K562 (cell line): Measurements from ENCODE around the gene FBXL13. TPM values are rescaled to one million over a fixed set of nuclear protein-coding genes. Genes with fewer than 3 reads are reported as not detected.
A peak's percentile ranks its signal among the peaks of the same experiment; 100 is the strongest.
"Not testable (repeated sequence)": the region's sequence is repeated elsewhere in the genome, so short reads cannot be mapped to it uniquely, and the experiment has no call there.

Experiments
- ATAC-seq: fragments of 200-7000 bp; cut with Tn5 transposase; 3 replicates; pipeline ENCODE4 v1.9.1; 2020; ENCODE audit warnings: moderate library complexity
- BruUV-seq: library from RNA; stranded (reverse); fragments of 400-500 nt; replicated peaks from 2 replicates; lab custom pipeline; 2021; lab: Mats Ljungman, UMichigan
- CTCF ChIA-PET: fragments of 300-600 bp; formaldehyde crosslinking; extraction: SDS; loops from one replicate; lab custom pipeline; 2021; ENCODE audit warnings: low intra/inter-chr PET ratio; lab: Yijun Ruan, JAX
- POLR2A ChIA-PET: fragments of 300-600, 350-650 bp; sonication (Branson Sonifier 250); formaldehyde crosslinking; extraction: SDS; loops from one replicate; lab custom pipeline; 2021; ENCODE audit warnings: antibody characterized with exemption, inconsistent platforms; lab: Yijun Ruan, JAX
- DNase-seq, 4 experiments: peaks; one replicate each; pipeline versions ENCODE4 v3.0.0 to v3.0.0-alpha.2; 2011 to 2018; ENCODE audit warnings: low spot score in 3 of 4, mixed read lengths in 3 of 4; ENCODE audit errors: extremely low read depth in 1 of 4
- FAIRE-seq: peaks from 2 replicates; lab custom pipeline; 2011; peaks lifted over from hg19 to GRCh38; lab: Jason Lieb, UNC
- H2AFZ ChIP-seq: 2 replicates; pipeline ENCODE4 v1.6.0; 2011; ENCODE audit warnings: low read depth, low read length, control low read depth, inconsistent platforms
- H3K27ac ChIP-seq: fragments of 200-600 bp; 3 replicates; pipeline ENCODE4 v1.8.0; 2011; ENCODE audit warnings: low read depth, mild to moderate bottlenecking, control low read depth, inconsistent platforms, low read length, moderate library complexity, mixed read lengths; ENCODE audit errors: extremely low read depth
- H3K27me3 ChIP-seq, 2 experiments: fragments of 300-600 bp in 1 of 2; 2 replicates in 1 of 2; 3 replicates in 1 of 2; pipeline versions ENCODE4 v1.6.0 to v1.8.0; 2011; ENCODE audit warnings: inconsistent platforms in 2 of 2, low read length in 2 of 2, mild to moderate bottlenecking in 1 of 2, mixed read lengths in 1 of 2, moderate library complexity in 1 of 2; ENCODE audit not compliant: control insufficient read depth in 2 of 2, insufficient read depth in 2 of 2
- H3K36me3 ChIP-seq: fragments of 300-600 bp; 3 replicates; pipeline ENCODE4 v1.8.0; 2011; ENCODE audit warnings: mild to moderate bottlenecking, low read length, inconsistent platforms; ENCODE audit not compliant: control insufficient read depth, insufficient read depth
- H3K4me1 ChIP-seq, 2 experiments: fragments of 200-600 bp in 1 of 2; replicated peaks in 1 of 2; 2 replicates in 1 of 2; 3 replicates in 1 of 2; pipeline versions ENCODE4 v1.5.1 to v1.8.0; 2011; ENCODE audit warnings: inconsistent platforms in 2 of 2, low read length in 2 of 2, mild to moderate bottlenecking in 1 of 2, mixed read lengths in 1 of 2, moderate library complexity in 1 of 2; ENCODE audit not compliant: control insufficient read depth in 2 of 2, insufficient read depth in 2 of 2
- H3K4me2 ChIP-seq: 2 replicates; pipeline ENCODE4 v1.6.1; 2011; ENCODE audit warnings: low read length, control low read depth, inconsistent platforms, mixed read lengths; ENCODE audit not compliant: insufficient read depth
- H3K4me3 ChIP-seq: fragments of 200-600 bp; sonication (generic), shearing (Covaris generic); 2 replicates; pipeline ENCODE4 v1.5.1; 2016; ENCODE audit warnings: control low read depth, inconsistent platforms
- H3K79me2 ChIP-seq: fragments of 200-600 bp; 3 replicates; pipeline ENCODE4 v1.8.0; 2011; ENCODE audit warnings: low read length, inconsistent platforms; ENCODE audit not compliant: control insufficient read depth, insufficient read depth
- H3K9ac ChIP-seq, 2 experiments: 2 replicates each; pipeline versions ENCODE4 v1.6.0 to v1.6.1; 2011; ENCODE audit warnings: low read depth in 2 of 2, low read length in 2 of 2, control low read depth in 1 of 2, inconsistent platforms in 1 of 2, mild to moderate bottlenecking in 1 of 2, mixed read lengths in 1 of 2; ENCODE audit not compliant: insufficient read depth in 1 of 2
- H3K9me1 ChIP-seq: one replicate; pipeline ENCODE4 v1.6.0; 2011; ENCODE audit warnings: inconsistent platforms, mild to moderate bottlenecking, low read length, moderate library complexity; ENCODE audit not compliant: control insufficient read depth, insufficient read depth
- H3K9me3 ChIP-seq: replicated peaks from 2 replicates; pipeline ENCODE4 v1.5.1; 2011; ENCODE audit warnings: low read depth, low read length, inconsistent platforms; ENCODE audit not compliant: control insufficient read depth, insufficient read depth
- H4K20me1 ChIP-seq: replicated peaks from 2 replicates; pipeline ENCODE4 v1.6.1; 2011; ENCODE audit warnings: low read length, inconsistent platforms, mixed read lengths; ENCODE audit not compliant: control insufficient read depth, insufficient read depth
- BCOR ChIP-seq: fragments of 450-650 bp; IDR thresholded peaks from 2 replicates; pipeline ENCODE4 v1.6.1; 2016
- CC2D1A ChIP-seq: fragments of 450-650 bp; IDR thresholded peaks from 2 replicates; pipeline ENCODE4 v1.6.1; 2017; ENCODE audit warnings: mild to moderate bottlenecking
- KDM1A ChIP-seq, 2 experiments: fragments of 450-650 bp; IDR thresholded peaks; 2 replicates each; pipeline ENCODE4 v1.6.1; 2016; ENCODE audit warnings: mild to moderate bottlenecking in 2 of 2
- PRPF4 ChIP-seq: fragments of 200-400 bp; formaldehyde crosslinking; IDR thresholded peaks from one replicate; pipeline ENCODE4 v1.6.1; 2017; ENCODE audit warnings: low read length, low read depth, mild to moderate bottlenecking; ENCODE audit not compliant: insufficient read depth, poor library complexity, severe bottlenecking
- RAD21 ChIP-seq, 2 experiments: fragments of 250-450 bp in 1 of 2; fragments of 450-650 bp in 1 of 2; sonication (Bioruptor Pico) in 1 of 2; formaldehyde crosslinking in 1 of 2; IDR thresholded peaks in 1 of 2; conservative IDR thresholded peaks in 1 of 2; 2 replicates each; pipeline versions ENCODE4 v1.4.0 to v1.8.0; 2020 to 2022; ENCODE audit warnings: mild to moderate bottlenecking in 2 of 2, moderate library complexity in 1 of 2
- SMC3 ChIP-seq: conservative IDR thresholded peaks from 2 replicates; pipeline ENCODE4 v1.6.1; 2011; ENCODE audit warnings: low read depth, low read length, improper control_type of control experiment; ENCODE audit not compliant: insufficient read depth
- ZNF146 ChIP-seq: IDR thresholded peaks from one replicate; pipeline ENCODE4 v1.6.1; 2018; ENCODE audit warnings: missing compliant biosample characterization; ENCODE audit not compliant: unreplicated experiment
- ZNF699 ChIP-seq: fragments of 250-450 bp; sonication (Bioruptor Pico); IDR thresholded peaks from 2 replicates; pipeline ENCODE4 v1.8.0; 2021; ENCODE audit warnings: mild to moderate bottlenecking, moderate library complexity; ENCODE audit not compliant: insufficient replicate concordance
- WGBS: fragments of 100-300 bp; shearing (Covaris generic); methylation state at CpG from one replicate; pipeline ENCODE4 v1.1.6; 2016; ENCODE audit warnings: low coverage, mixed read lengths; ENCODE audit not compliant: insufficient coverage; ENCODE audit errors: missing lambda C conversion rate; 5-methylcytosine and 5-hydroxymethylcytosine counted together
- in situ Hi-C: fragments of 300-500 bp; cut with MboI; formaldehyde crosslinking; loops from 4 replicates; pipeline ENCODE4 v1.15.0; 2018; ENCODE audit warnings: inconsistent platforms, mixed read lengths
- intact Hi-C: fragments of 100-400 bp; cut with micrococcal nuclease; formaldehyde crosslinking; loops from 2 replicates; pipeline ENCODE4 v1.14.2; 2022
- polyA plus RNA-seq, 8 experiments: library from polyadenylated mRNA; depleted of rRNA in 4 of 8; stranded (reverse) in 5 of 8; unstranded in 3 of 8; fragments of >200 nt; fragmentation: Nextera tagmentation in 2 of 8; fragmentation: Illumina TruSeq in 1 of 8; extraction: Ambion mirVana in 2 of 8; extraction: Trizol in 1 of 8; gene quantifications; 2 replicates each; pipeline versions ENCODE4 v1.2.1 to v1.2.3, GENCODE V29; 2011 to 2014; ENCODE audit warnings: inconsistent platforms in 1 of 8, missing spikeins in 1 of 8
- total RNA-seq, 7 experiments: library from RNA; depleted of rRNA in 6 of 7; stranded (reverse); fragments of >200 nt in 6 of 7; fragmentation: Illumina TruSeq in 2 of 7; extraction: Trizol in 2 of 7; gene quantifications; 2 replicates each; pipeline versions ENCODE4 v1.2.1 to v1.2.3, GENCODE V29; 2011 to 2021; ENCODE audit warnings: low replicate concordance in 1 of 7
- TF ChIP-seq, protein P1 (sequence below), 3 experiments: IDR thresholded peaks in 2 of 3; conservative IDR thresholded peaks in 1 of 3; 2 replicates each; pipeline ENCODE4 v1.5.1; 2011 to 2012; ENCODE audit warnings: low read length in 3 of 3, mild to moderate bottlenecking in 3 of 3, control low read depth in 2 of 3, improper control_type of control experiment in 1 of 3, inconsistent platforms in 1 of 3, low read depth in 1 of 3, mixed read lengths in 1 of 3, moderate library complexity in 1 of 3; ENCODE audit not compliant: insufficient read depth in 2 of 3

Gene FBXL13
- total and polyA plus RNA-seq, 9 of the 15 experiments (the other 6 are each of a cell fraction or from before 2014, with no cell fraction given) = 16.3 to 55.0 (median 25.4) TPM

DNA sequence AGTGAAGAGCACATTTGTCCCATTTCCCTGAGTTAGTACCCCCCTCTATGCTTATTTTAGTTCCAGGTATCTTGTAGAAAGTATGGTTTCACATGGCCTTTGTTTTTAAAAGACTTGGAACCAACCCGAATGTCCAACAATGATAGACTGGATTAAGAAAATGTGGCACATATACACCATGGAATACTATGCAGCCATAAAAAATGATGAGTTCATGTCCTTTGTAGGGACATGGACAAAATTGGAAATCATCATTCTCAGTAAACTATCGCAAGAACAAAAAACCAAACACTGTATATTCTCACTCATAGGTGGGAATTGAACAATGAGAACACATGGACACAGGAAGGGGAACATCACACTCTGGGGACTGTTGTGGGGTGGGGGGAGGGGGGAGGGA is 21.0 kb upstream of the FBXL13 start:
- POLR2A ChIA-PET = interaction anchor here (1.0 to 2.5 kb wide), 2 partner anchors 9 to 14 kb away, joined by 3 to 11 read pairs; no protein-coding TSS in a partner anchor

DNA sequence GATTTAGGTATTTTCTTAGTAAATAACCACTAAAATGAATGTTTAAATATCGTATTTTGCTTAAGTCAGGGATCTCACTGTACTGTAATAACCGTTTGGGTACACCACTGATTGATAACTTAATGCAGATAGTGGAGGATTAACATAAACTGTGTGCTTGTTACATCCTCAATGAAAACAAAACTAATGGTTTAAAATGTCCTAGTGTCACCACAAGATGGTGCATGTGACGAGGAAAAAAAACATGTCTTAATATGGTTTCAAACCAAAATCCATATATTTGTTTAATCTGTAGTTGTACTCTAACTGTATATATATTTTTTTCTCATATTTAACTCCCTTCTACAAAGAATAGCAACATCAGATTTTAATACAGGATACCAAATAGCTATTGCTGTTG is 19.5 kb upstream of the FBXL13 start:
- POLR2A ChIA-PET = no interaction called here
- CTCF ChIA-PET = interaction anchor here (0.8 to 1.2 kb wide), 2 partner anchors 203 to 313 kb away, joined by 3 to 5 read pairs; partner anchors contain the start of gene PMPCB

More for the DNA sequence above, 21.0 kb upstream of the FBXL13 start:
- H3K27ac ChIP-seq, H3K9me1 ChIP-seq, H3K4me2 ChIP-seq, H3K4me1 ChIP-seq, in situ Hi-C loops, H3K4me3 ChIP-seq, FAIRE-seq, H2AFZ ChIP-seq, ATAC-seq, intact Hi-C loops, BruUV-seq, H3K9ac ChIP-seq, DNase-seq, H3K79me2 ChIP-seq, H4K20me1 ChIP-seq, H3K9me3 ChIP-seq, H3K27me3 ChIP-seq: not testable (repeated sequence)
- CTCF ChIA-PET = interaction anchor here (0.5 to 0.7 kb wide), 2 partner anchors 203 to 1065 kb away, joined by 3 read pairs; no protein-coding TSS in a partner anchor
- peaks cover 71% of the 10 kb centered on the region for H3K36me3 ChIP-seq
- 100% methylated on average over 1 of the region's 2 CpGs for WGBS
- TF ChIP-seq KDM1A (IDR thresholded peaks at IDR 0.05) (0 out of 4 replicates have a peak, but pooled peaks of 1 of the 2 experiments have one; percentile 22), ZNF146 (CRISPR knock-in tag) (peak; percentile 24), BCOR (0 out of 2 replicates have a peak, but pooled peaks have one; percentile 31)

More for the DNA sequence above, 19.5 kb upstream of the FBXL13 start:
- DNase-seq (no peak), ATAC-seq (peak; percentile 58), FAIRE-seq (peak; percentile 32)
- Histone ChIP-seq H3K4me3 (no peak overlapping the region), H3K27ac (no peak overlapping the region), H3K4me2 (no peak overlapping the region), H3K9me1 (no peaks in the 10 kb centered on the region), H4K20me1 (no peaks in the 10 kb centered on the region), H3K27me3 (no peaks in the 10 kb centered on the region), H3K9ac (no peak overlapping the region), H3K36me3 (peaks cover 74% of the 10 kb centered on the region), H2AFZ (no peak overlapping the region), H3K4me1 (no peaks in the 10 kb centered on the region), H3K79me2 (no peaks in the 10 kb centered on the region), H3K9me3 (no peaks in the 10 kb centered on the region)
- BruUV-seq = no TSS peak
- 38% methylated on average over 3 of the region's 3 CpGs for WGBS
- intact Hi-C loops (loop anchor here (1.0 kb wide), 1 partner anchor 53 kb away; no protein-coding TSS in a partner anchor), in situ Hi-C loops (no loop called here)
- no peak for TF ChIP-seq CC2D1A
- TF ChIP-seq ZNF699 (CRISPR knock-in tag) = no peak
- peak in 1 of 2 experiments; percentile 69; a peak in 2 of 4 replicates for TF ChIP-seq RAD21 (CRISPR knock-in tag; conservative IDR thresholded peaks at IDR 0.05 in 1 of 2, IDR thresholded peaks at IDR 0.05 in 1 of 2)
- TF ChIP-seq, protein P1, sequence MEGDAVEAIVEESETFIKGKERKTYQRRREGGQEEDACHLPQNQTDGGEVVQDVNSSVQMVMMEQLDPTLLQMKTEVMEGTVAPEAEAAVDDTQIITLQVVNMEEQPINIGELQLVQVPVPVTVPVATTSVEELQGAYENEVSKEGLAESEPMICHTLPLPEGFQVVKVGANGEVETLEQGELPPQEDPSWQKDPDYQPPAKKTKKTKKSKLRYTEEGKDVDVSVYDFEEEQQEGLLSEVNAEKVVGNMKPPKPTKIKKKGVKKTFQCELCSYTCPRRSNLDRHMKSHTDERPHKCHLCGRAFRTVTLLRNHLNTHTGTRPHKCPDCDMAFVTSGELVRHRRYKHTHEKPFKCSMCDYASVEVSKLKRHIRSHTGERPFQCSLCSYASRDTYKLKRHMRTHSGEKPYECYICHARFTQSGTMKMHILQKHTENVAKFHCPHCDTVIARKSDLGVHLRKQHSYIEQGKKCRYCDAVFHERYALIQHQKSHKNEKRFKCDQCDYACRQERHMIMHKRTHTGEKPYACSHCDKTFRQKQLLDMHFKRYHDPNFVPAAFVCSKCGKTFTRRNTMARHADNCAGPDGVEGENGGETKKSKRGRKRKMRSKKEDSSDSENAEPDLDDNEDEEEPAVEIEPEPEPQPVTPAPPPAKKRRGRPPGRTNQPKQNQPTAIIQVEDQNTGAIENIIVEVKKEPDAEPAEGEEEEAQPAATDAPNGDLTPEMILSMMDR (IDR thresholded peaks at IDR 0.05 in 2 of 3, conservative IDR thresholded peaks at IDR 0.05 in 1 of 3; ENCODE audit: insufficient read depth in 2 of 3, low read depth in 1 of 3, low read length in 3 of 3) = peak in 1 of 3 experiments; percentile 52; a peak in 2 of 6 replicates
- TF ChIP-seq SMC3 = 0 out of 2 replicates have a peak, but pooled peaks have one; percentile 33
- no peak for TF ChIP-seq PRPF4
